Measurements from ENCODE around the gene HMGXB3.

Gene HMGXB3, protein sequence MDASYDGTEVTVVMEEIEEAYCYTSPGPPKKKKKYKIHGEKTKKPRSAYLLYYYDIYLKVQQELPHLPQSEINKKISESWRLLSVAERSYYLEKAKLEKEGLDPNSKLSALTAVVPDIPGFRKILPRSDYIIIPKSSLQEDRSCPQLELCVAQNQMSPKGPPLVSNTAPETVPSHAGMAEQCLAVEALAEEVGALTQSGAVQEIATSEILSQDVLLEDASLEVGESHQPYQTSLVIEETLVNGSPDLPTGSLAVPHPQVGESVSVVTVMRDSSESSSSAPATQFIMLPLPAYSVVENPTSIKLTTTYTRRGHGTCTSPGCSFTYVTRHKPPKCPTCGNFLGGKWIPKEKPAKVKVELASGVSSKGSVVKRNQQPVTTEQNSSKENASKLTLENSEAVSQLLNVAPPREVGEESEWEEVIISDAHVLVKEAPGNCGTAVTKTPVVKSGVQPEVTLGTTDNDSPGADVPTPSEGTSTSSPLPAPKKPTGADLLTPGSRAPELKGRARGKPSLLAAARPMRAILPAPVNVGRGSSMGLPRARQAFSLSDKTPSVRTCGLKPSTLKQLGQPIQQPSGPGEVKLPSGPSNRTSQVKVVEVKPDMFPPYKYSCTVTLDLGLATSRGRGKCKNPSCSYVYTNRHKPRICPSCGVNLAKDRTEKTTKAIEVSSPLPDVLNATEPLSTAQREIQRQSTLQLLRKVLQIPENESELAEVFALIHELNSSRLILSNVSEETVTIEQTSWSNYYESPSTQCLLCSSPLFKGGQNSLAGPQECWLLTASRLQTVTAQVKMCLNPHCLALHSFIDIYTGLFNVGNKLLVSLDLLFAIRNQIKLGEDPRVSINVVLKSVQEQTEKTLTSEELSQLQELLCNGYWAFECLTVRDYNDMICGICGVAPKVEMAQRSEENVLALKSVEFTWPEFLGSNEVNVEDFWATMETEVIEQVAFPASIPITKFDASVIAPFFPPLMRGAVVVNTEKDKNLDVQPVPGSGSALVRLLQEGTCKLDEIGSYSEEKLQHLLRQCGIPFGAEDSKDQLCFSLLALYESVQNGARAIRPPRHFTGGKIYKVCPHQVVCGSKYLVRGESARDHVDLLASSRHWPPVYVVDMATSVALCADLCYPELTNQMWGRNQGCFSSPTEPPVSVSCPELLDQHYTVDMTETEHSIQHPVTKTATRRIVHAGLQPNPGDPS (N-terminal part only)

DNA sequence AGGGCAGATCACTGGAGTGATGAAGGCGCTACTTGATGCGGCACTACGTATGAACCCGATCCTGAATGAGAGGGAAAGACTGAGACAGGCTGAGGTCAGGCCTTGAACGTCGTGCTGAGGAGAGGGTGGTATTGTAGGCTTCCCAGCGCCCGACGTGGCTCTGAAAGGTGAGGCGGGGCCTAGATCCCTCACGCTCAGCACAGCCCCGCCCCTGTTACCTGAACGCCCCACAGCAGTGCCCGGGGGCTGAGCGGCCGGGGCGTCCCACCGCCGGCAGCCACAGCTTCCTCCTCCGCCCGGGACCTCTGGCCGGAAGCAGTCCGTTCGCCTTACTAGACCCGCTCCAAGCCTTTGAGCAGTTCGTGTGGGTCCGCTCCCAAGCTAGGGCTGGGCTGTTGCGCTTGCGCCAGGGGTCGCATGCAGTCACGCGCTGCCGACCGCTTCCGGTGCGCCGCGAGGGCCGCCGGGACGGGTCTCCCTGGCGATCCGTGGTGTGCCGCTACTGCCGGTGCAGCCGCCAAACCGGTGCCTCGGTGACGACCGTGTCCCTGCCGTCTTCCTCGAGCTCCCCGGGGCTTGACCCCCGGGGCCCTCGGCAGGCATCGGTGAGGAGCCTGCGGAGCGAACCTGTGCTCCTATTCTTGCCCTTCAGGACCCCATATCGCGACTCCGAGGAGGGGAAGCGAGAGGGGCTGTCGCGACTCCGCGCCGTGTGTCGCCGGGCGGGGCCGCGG is at the start of gene HMGXB3, which contains the start of gene TIGD6:
Gene HMGXB3 (plus strand): TSS at position 484 of the 734 bp plus-strand sequence. CDS start 4,114 bp downstream, outside the sequence.
Gene TIGD6 (minus strand): TSS at position 399 of the 734 bp plus-strand sequence. CDS start 4,306 bp downstream, outside the sequence.
- peak; percentile 95 for DNase-seq (ENCODE audit: low spot score)

DNA sequence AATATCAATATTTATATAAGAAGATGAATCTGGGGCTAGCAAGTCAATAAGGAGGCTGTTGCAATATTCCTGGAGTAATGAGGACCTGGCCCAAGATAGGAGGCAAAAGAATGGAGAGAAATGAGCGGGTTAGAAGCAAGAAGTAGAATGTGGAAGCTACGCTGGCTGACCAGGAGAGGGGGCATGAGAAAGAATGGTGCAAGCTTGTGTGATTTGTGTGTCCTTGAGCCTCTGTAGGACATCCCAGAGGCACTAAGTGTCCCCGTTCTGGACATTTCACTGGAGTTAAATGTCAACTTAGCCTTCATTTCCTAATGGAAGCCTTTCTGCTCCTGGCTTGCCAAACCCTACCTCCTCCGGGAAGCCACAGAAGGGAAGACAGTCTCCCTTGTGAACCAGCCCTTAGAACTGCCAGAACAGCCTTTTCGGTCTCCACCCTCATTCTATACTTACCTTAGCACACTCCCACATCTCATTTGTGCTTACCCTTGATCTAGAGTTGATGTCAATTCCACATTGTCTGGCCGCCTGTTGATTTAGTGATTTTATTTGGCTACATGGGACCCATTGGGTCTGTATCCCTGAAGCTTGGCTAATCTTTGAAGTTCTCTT is 49.3 kb upstream of the HMGXB3 start:
- DNase-seq (ENCODE audit: low spot score), result no peak

DNA sequence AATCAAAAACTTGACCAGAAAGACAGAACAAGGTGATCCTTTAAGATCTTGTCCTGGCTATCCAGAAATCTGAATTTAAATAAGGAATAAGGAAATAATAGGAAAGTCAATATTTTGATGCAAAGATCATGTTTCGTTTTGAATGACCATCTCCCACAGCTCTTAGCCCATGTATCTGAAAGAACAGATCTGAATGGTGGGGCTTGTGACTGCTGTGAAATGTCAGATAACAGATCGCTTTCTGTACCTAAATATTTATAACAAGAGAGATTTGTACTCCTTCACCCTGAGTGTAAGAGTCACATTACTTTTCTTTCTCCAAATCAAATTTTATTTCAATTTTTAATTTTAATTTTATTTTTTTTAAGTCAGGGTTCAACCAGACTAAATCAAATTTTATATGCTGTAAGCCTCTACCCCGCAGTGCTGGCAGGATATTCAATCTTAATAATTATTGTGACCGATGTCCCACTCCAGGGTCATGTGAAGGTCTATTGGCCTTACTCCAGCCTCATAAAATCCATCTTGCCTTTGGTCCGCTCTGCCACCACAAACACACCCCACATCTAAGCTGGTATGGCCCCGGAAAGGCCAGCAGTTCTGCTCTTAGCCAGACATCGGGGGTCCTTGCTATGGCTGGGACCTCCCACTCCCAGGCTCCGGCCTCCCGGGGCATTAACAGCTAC is 47.0 kb upstream of the HMGXB3 start:
- DNase-seq (ENCODE audit: low spot score), result no peak

DNA sequence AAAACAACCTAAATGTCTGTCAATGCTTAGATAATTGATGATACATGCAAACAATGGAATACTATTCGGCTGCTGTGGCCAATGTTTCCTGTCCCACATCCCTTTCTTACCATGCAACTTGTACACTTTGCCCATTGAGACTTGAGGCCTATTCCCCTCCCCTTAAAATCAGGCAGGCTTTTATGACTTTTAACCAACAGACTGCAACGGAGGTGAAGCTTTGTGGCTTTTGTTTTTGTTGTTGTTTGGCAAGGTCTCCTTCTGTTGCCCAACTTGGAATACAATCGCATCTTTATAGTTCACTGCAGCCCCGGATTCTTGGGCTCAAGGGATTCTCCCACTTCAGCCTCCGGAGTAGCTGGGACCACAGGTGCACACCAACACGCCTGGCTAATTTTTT is 45.7 kb upstream of the HMGXB3 start:
- no peak for DNase-seq (ENCODE audit: low spot score)

DNA sequence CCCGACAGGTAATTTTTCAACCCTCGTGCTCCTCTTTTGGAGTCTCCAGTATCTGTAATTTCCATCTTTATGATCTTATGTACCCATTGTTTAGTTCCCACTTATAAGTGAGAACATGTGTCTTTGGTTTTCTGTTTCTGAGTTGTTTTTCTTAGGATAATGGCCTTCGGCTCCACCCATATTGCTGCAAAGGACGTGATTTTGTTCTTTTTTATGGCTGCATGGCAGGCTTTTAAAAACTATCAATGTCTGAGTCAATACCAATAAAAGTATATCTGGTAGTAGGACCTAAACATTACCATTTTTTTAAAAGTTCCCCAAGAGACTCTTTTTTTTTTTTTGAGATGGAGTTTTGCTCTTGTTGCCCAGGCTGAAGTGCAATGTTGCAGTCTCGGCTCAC is 43.9 kb upstream of the HMGXB3 start:
- peak; percentile 40 for DNase-seq (ENCODE audit: low spot score)

DNA sequence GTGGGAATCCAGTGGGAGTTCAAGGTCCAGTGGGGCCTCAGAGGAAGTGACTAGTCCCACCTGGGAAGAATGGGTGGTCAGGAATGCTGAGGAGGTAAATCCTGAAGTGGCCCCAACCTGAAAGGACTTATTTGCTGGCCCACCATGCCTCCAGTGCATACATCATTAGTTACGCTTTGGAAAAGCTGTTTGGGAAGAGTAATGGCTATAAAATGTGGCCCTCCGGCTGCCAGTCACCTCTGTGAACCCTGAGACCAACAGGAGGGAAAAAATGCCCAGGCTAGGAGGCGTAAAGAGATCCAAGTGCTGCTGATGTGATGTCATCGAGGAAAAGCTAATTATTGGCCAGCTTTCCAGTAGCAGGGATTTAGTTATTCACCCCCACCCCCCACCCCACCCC is 42.7 kb upstream of the HMGXB3 start:
- DNase-seq (ENCODE audit: low spot score), result no peak

DNA sequence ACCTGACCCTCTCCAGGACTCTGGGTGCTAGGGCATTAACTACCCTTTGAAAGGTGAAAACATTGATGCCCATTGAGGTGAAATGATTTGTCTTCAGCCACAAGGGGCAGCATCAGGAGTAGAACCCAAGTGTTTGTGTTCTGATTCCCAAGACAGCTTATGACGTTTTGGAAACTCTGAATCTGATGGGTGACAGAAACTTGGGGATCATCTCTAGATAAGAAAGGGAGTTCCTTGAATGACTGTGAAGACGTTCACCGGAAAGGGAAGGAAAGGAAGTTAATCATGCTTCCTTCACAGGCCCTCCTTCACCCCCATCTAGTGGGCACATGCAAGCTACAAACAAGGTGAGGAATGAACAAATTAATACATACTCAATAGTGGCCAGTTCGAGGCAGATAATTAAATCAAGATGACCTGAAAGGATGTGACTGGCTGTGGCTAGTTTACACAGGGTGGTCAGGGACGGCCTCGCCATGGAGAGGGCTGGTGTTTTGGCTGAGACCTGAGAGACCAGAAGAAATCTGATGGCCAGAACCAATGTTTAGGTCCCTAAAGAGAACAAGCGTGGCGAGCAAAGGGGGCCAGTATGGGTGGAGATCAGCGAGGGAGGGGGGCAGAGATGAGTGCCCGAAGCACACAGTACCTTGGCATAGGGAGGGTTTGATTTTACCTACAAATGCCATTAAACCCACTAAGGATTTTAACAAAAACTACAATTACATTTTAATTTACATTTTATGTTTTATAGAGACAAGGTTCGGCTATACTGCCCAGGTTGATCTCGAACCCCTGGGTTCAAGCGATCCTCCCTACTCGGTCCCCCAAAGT is 40.9 kb upstream of the HMGXB3 start:
- DNase-seq (ENCODE audit: low spot score), result peak; percentile 66

DNA sequence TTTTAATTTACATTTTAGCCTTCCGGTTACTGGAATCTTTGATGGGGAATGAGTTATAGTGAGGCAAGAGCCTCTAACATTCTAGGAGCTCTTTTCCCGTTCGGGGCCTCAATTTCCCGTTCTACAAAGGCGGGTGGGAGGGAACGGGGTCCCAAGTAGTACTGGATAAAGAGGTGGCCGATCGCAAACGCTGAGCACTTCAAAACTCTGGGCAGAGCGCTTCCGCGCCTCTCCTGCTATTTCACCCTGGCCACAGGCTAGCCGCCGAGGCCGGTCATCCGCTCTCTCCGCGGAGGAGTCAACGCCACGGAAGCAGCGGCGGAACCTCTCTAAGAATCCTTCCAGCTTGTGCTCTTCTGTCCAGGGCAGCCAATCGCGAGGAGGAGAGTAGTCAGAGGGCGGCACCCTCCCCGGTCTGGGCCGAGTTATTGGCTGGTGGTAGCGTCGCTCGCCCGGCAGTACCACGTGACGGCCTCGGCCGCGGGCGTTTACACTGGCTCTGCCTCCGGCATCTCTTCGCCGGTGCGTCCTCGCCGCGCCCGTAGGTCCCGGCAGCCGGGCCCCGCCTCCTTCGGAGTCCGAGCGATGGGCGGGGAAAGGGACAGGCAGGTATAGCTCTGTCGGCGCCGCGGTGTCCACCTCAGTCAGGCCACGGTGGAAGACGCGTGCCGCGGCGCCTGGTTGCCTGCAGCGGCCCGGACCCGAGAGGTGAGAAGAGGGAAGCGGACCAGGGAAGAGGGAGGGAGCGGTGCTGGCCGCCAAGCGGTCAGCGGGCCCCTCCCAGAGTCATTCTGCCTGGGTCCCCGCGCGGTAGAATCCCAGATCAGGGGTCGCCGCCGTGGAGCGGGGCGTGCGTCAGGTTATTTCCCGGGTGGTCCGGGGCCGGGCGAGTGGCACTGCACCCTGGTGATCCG is 40.0 kb upstream of the HMGXB3 start, which contains the start of gene SLC26A2:
Gene SLC26A2 (plus strand): TSS at position 487 of the 914 bp plus-strand sequence. CDS start 16,895 bp downstream, outside the sequence.
- peak; percentile 100 for DNase-seq (ENCODE audit: low spot score)

DNA sequence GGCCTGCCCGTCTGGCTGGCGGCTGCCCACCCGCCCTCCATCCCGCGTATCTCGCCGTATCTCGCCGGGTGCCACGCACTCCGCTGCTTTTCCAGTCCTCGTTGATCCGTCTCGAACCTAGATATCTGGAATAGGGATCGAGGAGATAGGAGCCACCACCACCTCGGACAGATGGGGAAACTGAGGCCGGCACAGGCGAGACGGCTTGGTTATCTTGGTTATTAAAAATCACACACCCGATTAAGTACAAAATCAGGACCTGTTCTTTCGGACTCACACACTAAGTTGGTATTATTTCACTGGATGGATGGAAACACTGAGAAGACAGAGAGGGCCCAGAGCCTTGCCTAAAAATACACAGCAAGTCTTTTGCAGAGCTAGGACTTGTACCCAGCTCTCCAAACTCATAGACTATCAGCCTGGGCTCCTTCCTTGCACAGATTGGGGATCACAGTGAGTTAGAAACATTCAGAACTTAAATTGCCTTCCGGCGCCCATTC is 39.3 kb upstream of the HMGXB3 start:
- DNase-seq (ENCODE audit: low spot score), result no peak

DNA sequence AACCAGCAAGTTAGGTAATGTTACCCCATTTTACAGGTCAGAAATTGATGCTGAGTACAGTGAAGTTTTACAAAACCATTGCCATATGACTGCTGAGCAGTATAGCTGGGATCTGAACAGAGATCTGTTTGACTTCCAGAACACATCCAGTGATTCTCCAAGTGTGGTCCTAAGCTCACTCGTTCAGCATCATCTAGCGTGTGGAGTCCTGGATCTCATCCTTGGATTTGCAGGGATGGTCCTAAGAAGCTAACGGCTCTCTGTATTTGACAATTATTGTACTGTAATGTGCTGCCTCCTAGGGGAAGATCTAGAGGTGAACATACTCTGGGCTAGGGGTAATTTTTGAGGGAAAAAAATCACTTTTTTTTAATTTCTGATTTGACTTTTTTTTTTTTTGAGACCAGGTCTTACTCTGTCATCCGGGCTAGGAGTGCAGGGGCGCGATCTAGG is 38.6 kb upstream of the HMGXB3 start:
- DNase-seq (ENCODE audit: low spot score), result no peak

DNA sequence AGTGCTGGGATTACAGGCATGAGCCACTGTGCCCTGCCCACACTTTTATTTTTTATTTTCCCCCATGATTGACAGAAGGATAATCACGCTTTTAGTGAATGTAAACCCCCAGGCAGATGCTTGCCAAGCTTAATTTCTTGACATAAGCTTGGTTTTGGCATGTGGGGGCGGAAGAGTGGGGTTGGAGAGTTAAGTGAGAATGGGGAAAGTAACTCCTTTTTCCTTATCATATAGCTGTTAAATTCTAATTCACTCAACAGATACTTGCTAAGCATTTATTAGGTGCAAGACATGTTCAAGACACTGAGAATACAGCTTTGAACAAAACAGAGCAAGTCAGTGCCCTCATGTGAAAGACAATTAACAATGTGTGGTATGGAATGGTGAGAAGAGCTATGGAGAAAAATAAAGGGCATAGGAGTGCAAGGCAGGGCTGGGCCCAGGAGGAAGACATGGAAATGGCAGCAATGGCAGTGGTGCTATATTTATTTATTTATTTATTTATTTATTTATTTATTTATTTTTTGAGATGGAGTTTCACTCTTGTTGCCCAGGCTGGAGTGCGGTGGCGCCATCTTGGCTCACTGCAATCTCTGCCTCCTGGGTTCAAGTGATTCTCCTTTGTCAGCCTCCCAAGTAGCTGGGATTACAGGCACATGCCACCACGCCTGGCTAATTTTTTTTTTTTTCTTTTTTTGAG is 37.8 kb upstream of the HMGXB3 start:
- no peak for DNase-seq (ENCODE audit: low spot score)

DNA sequence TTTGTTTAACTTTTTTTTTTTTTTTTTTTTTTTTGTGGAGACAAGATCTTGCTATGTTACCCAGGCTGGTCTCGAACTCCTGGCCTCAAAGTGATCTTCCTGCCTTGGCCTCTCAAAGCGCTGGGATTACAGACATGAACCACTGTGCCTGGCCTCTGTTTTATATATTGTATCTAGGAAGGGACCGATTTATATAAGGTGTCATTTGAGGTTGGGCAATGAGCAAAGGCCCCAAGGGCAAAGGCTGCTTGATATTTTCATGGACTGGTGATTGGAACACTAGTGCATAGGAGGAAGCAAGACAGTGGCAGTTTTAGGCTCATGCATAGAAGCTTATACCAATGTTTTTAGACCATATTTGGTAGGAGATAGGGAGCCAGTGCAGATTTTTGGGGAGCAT is 36.8 kb upstream of the HMGXB3 start:
- DNase-seq (ENCODE audit: low spot score), result no peak

DNA sequence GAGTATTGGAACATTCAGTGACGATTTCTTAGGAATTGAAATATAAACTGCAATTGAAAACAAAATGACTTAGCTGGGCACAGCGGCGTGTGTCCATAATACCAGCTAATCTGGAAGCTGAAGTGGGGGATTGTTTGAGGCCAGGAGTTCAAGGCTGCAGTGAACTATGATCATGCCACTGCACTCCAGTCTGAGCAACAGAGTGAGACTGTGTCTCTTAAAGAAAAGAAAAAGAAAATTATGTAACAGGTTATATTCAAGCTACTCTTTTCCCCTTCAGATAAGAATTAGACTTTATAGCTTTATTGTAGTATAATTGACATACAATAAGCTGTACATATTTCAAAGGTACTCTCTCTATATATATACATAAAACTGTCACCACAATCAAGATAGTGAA is 33.6 kb upstream of the HMGXB3 start:
- DNase-seq (ENCODE audit: low spot score), result no peak

DNA sequence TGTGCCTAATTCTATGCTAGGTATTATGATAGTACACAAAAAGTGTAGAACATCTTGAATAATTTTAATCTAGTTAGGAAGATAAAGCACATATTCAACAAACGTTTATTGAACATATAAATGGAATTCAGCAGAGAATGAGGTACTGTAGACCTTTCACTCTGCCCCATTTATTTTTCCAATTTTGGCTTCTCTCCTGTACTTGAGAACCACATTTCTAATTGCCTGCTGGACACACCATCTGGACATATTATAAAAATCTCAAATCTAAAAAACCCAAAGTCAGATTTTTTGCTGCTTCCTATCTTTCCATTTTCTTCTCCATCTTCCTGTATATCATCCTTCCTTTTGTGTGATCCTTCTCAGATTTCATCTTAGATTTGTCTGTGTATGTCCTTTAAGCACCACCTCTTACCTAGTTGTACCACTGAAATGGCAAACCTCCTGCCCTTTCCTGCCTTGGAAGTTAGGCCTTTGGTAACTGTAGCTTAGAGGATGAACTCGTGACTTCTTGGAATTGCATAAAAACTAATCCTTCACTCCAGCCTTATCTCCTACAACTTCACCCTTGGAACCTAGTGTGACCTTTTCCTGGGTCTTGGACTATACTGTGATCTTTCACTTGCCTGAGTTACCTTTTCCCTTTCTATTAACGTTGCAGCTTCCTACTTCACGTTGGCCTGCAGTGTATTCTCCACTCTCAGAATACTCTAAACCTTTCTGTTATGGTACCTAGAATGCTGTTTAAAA is 31.2 kb upstream of the HMGXB3 start:
- no peak for DNase-seq (ENCODE audit: low spot score)

DNA sequence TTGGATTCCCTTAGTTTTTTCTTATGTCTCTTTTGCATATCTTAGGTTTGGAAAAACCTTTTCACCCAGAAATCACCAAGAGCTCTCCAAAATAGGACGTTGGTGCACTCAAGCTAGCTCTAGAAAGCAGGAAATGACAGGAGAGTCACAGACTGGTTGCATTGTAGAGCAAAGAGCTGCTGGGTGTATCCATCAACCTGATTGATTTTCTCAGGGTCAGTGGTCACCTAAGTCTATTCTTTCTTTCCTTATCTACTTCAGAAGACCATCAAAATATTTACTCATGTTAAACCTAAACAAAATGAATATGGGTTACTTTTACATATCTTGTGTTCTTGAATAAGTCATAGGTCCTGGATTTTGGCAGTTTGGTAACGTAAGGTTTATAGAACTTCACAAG is 25.1 kb upstream of the HMGXB3 start:
- DNase-seq (ENCODE audit: low spot score), result no peak

DNA sequence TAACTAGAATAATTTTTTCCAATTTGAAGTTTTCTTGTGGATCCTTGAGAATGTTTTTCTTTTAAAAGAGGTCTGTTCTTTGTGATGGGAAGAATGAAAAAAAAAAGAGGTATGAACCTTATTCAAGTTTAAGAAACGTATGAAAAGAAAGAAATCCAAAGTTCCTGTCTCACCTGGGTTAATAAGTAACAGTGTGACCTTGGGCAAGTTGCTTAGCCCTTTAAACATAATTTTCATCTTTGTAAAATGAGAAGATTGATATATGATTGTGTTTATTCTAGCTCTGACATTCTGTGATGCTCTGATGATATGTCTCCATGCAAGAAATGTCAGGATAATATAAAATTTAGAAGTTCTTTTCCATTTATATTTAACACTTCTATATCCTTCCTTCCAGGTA is 20.6 kb upstream of the HMGXB3 start:
- DNase-seq (ENCODE audit: low spot score), result no peak

DNA sequence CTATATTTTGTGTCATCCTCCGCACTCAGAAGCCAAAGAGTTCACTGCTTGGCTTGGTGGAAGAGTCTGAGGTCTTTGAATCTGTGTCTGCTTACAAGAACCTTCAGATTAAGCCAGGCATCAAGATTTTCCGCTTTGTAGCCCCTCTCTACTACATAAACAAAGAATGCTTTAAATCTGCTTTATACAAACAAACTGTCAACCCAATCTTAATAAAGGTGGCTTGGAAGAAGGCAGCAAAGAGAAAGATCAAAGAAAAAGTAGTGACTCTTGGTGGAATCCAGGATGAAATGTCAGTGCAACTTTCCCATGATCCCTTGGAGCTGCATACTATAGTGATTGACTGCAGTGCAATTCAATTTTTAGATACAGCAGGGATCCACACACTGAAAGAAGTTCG is 19.3 kb upstream of the HMGXB3 start:
- DNase-seq (ENCODE audit: low spot score), result no peak
